Measurements from ENCODE around the gene TCEAL7. TPM values are rescaled to one million over a fixed set of nuclear protein-coding genes. Genes with fewer than 3 reads are reported as not detected.

Gene TCEAL7
- total RNA-seq, 1 donor from 2014 or later: not detected

DNA sequence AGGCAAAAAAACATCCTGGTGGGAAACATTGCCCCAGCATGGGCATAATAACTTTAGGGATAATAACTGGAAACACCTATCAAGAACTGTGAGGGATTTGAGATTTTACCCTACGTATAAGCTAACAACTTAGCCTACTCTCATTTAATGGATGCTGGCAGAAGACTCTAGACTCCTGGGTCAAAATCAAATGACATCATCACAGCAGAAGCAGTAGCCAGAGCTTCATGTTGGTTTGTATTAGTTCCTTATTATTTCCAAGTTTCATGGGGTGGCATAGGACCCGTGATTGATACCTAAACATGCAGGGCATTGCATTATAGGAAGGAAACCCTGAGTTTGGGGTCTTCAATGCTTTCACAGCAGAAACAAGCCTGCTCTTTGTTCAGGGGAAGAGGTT lies 30.9 kb downstream of the TCEAL7 start:
- H3K27ac ChIP-seq: no peak overlapping the region
- no peaks in the 10 kb centered on the region for H3K4me1 ChIP-seq
- no peaks in the 10 kb centered on the region for H3K9me3 ChIP-seq
- intact Hi-C loops (cut with DNase I): no loop called here
- DNase-seq (ENCODE audit: low spot score in 2 of 2): no peak
- no peaks in the 10 kb centered on the region for H3K36me3 ChIP-seq
- TF ChIP-seq, protein P1, sequence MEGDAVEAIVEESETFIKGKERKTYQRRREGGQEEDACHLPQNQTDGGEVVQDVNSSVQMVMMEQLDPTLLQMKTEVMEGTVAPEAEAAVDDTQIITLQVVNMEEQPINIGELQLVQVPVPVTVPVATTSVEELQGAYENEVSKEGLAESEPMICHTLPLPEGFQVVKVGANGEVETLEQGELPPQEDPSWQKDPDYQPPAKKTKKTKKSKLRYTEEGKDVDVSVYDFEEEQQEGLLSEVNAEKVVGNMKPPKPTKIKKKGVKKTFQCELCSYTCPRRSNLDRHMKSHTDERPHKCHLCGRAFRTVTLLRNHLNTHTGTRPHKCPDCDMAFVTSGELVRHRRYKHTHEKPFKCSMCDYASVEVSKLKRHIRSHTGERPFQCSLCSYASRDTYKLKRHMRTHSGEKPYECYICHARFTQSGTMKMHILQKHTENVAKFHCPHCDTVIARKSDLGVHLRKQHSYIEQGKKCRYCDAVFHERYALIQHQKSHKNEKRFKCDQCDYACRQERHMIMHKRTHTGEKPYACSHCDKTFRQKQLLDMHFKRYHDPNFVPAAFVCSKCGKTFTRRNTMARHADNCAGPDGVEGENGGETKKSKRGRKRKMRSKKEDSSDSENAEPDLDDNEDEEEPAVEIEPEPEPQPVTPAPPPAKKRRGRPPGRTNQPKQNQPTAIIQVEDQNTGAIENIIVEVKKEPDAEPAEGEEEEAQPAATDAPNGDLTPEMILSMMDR (IDR thresholded peaks at IDR 0.05): no peak
- H3K27me3 ChIP-seq: no peaks in the 10 kb centered on the region
- H3K4me3 ChIP-seq: no peak overlapping the region

DNA sequence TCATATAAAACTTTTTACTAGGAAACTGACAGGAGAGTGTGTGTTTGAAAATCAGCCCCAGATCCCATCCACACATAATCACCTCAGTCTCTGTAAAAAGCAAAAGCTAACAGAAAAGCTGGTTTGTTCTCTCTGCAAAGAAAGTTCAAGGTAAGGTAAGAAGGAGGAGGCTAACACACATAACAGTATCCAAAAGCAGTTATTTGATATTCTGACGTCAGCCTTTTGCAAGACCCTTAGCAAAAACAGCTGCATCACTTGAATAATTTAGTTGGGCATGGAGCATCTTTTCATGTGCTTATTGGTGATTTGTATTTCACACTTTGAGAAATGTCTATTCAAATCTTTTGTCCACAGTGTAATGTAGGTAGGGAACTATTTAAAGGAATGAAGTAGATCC lies 31.8 kb downstream of the TCEAL7 start:
- H3K27ac ChIP-seq: no peak overlapping the region
- TF ChIP-seq, protein P1 (IDR thresholded peaks at IDR 0.05): no peak
- no peaks in the 10 kb centered on the region for H3K27me3 ChIP-seq
- H3K9me3 ChIP-seq: no peaks in the 10 kb centered on the region
- H3K36me3 ChIP-seq: no peaks in the 10 kb centered on the region
- no peaks in the 10 kb centered on the region for H3K4me1 ChIP-seq
- intact Hi-C loops (cut with DNase I): no loop called here
- no peak for DNase-seq (ENCODE audit: low spot score in 2 of 2)
- H3K4me3 ChIP-seq: no peak overlapping the region

DNA sequence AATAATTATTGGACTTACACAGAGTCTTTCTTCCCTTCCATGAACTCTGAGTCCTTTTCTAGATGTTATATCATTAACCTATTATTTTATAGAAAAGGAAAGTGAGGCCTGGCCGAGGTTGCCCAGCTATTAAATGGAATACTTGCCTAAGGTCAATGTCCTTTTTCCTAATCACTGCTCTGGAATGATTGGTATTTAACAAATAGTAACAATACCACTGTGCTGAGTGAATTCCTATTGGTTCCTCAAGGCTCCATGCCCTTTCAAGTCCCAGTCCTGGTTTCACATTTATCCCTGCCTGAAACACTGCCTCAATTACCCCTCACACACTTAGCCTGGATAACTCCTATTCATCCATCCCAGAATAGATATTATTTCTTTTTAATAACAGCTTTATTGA lies 32.4 kb downstream of the TCEAL7 start:
- no peaks in the 10 kb centered on the region for H3K9me3 ChIP-seq
- no peak for DNase-seq (ENCODE audit: low spot score in 2 of 2)
- H3K4me3 ChIP-seq: no peak overlapping the region
- H3K27ac ChIP-seq: no peak overlapping the region
- intact Hi-C loops (cut with DNase I): no loop called here
- no peaks in the 10 kb centered on the region for H3K27me3 ChIP-seq
- no peaks in the 10 kb centered on the region for H3K4me1 ChIP-seq
- TF ChIP-seq, protein P1 (IDR thresholded peaks at IDR 0.05): no peak
- H3K36me3 ChIP-seq: no peaks in the 10 kb centered on the region

DNA sequence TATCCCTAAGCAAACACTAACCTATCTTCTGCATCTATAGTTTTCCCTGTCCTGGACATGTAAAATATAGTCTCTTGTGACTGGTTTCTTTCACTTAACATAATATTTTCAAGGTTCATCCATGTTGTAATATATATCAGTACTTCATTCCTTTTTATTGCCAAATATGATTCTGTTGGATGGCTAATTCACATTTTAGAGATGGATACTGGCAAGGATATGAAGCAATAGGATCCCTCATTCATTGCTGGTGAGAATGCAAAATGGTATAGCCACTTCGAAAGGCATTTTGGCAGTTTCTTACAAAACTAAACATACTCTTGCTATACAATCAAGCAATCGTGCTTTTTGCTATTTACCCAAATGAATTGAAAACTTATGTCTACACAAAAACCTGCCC lies 33.0 kb downstream of the TCEAL7 start:
- intact Hi-C loops (cut with DNase I): no loop called here
- TF ChIP-seq, protein P1 (IDR thresholded peaks at IDR 0.05): no peak
- Histone ChIP-seq H3K4me1 (no peaks in the 10 kb centered on the region), H3K27me3 (no peaks in the 10 kb centered on the region), H3K36me3 (no peaks in the 10 kb centered on the region), H3K4me3 (no peak overlapping the region), H3K27ac (no peak overlapping the region), H3K9me3 (no peaks in the 10 kb centered on the region)
- no peak for DNase-seq (ENCODE audit: low spot score in 2 of 2)

DNA sequence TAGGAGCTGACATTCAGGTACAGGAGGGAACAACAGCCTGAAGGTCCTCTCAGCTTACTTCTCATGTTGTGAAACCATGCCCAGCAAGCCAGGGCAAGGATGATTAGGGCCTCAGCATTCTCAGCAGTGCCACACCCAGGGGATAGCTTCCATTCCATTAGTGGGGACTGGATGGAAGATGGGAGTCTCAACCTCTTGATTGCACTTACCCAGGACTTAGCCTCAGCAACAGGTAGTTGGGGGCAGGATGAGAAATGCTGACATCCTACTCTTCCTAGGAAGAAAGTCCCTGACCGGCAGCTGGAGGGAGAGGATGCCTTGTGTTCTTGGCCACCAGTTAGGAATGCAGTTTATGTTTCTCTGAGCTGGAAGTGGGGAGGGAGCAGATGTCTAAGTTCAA lies 37.5 kb downstream of the TCEAL7 start:
- intact Hi-C loops (cut with DNase I): no loop called here

More for the DNA sequence above, 37.5 kb downstream of the TCEAL7 start:
- H3K27ac ChIP-seq: no peak overlapping the region
- H3K4me3 ChIP-seq: no peak overlapping the region
- H3K36me3 ChIP-seq: no peaks in the 10 kb centered on the region
- no peak for DNase-seq (ENCODE audit: low spot score in 2 of 2)
- no peaks in the 10 kb centered on the region for H3K4me1 ChIP-seq
- TF ChIP-seq, protein P1 (IDR thresholded peaks at IDR 0.05): no peak
- no peaks in the 10 kb centered on the region for H3K9me3 ChIP-seq
- H3K27me3 ChIP-seq: no peaks in the 10 kb centered on the region
